ENCODE results near the gene RPL12.
A peak's percentile ranks its signal among the peaks of the same experiment; 100 is the strongest.

The RPL12 gene

GRCh38 chr9:127493592-127494303 lies 42.5 kb upstream of the RPL12 start:
- H3K23ac ChIP-seq (ENCODE audit: low read depth, low read length, poor library complexity), result no peak overlapping the region

GRCh38 chr9:127492616-127493015 lies 41.4 kb upstream of the RPL12 start:
- peak overlapping the region; percentile 39 for H3K23ac ChIP-seq (ENCODE audit: low read depth, low read length, poor library complexity)
- H3K27me3 ChIP-seq (ENCODE audit: control insufficient read depth in 3 of 3, insufficient read depth in 3 of 3, low read depth in 1 of 3, low read length in 3 of 3), result no peaks in the 10 kb centered on the region
- H3K4me2 ChIP-seq (ENCODE audit: insufficient read depth, low read length, poor library complexity, severe bottlenecking), result no peak overlapping the region
- peaks cover 15 to 30% of the 10 kb centered on the region in 2 donors for H3K36me3 ChIP-seq (replicated peaks in 1 of 2; ENCODE audit: control insufficient read depth in 2 of 2, insufficient read depth in 2 of 2, low read length in 2 of 2)
- no peak overlapping the region for H3K18ac ChIP-seq (ENCODE audit: low read length)
- no peak overlapping the region for H2AK5ac ChIP-seq (ENCODE audit: low read depth, low read length)
- DNase-seq (ENCODE audit: low spot score), result no peak
- no peak overlapping the region for H2BK12ac ChIP-seq (ENCODE audit: low read length)
- H2BK120ac ChIP-seq (ENCODE audit: low read depth, low read length), result no peak overlapping the region
- no peak overlapping the region for H2BK15ac ChIP-seq (ENCODE audit: low read length)
- H3K4me1 ChIP-seq (ENCODE audit: control insufficient read depth in 2 of 2, insufficient read depth in 1 of 2, low read depth in 1 of 2, low read length in 2 of 2), result peaks cover 5 to 7% of the 10 kb centered on the region in 2 donors
- H2BK5ac ChIP-seq (ENCODE audit: low read length), result no peak overlapping the region
- no peak overlapping the region for H3K27ac ChIP-seq (replicated peaks; ENCODE audit: low read length)
- no CpG with 5 or more reads among the region's 14 CpGs for whole genome bisulfite sequencing, 2 donors (ENCODE audit: extremely low coverage in 2 of 2, insufficient read length in 2 of 2, insufficient replicate concordance in 1 of 2)
- peaks cover 0 to 2% of the 10 kb centered on the region in 2 donors for H3K9me3 ChIP-seq (replicated peaks in 1 of 2; ENCODE audit: control insufficient read depth in 2 of 2, insufficient read depth in 1 of 2, low read depth in 1 of 2, low read length in 2 of 2)
- no peak overlapping the region for H2AFZ ChIP-seq (ENCODE audit: low read length)
- H3K9ac ChIP-seq (ENCODE audit: low read depth, low read length, poor library complexity), result peak overlapping the region; percentile 51
- peaks cover 2% of the 10 kb centered on the region for H3K79me1 ChIP-seq (ENCODE audit: low read depth, low read length)
- no peak overlapping the region for H3K4me3 ChIP-seq (ENCODE audit: low read length in 2 of 2)
- no peak overlapping the region for H3K14ac ChIP-seq (ENCODE audit: low read length)
- no peak overlapping the region for H4K8ac ChIP-seq (ENCODE audit: low read depth, low read length)
- H3K4ac ChIP-seq (ENCODE audit: low read length), result no peak overlapping the region
- H4K91ac ChIP-seq (ENCODE audit: low read depth, low read length, poor library complexity), result peak overlapping the region; percentile 8

More at GRCh38 chr9:127493592-127494303, 42.5 kb upstream of the RPL12 start:
- Histone ChIP-seq H4K8ac (ENCODE audit: low read depth, low read length) (no peak overlapping the region), H3K14ac (ENCODE audit: low read length) (peak overlapping the region; percentile 75), H3K27me3 (ENCODE audit: control insufficient read depth in 3 of 3, insufficient read depth in 3 of 3, low read depth in 1 of 3, low read length in 3 of 3) (no peaks in the 10 kb centered on the region), H3K4me2 (ENCODE audit: insufficient read depth, low read length, poor library complexity, severe bottlenecking) (no peak overlapping the region), H2BK12ac (ENCODE audit: low read length) (no peak overlapping the region), H3K4ac (ENCODE audit: low read length) (no peak overlapping the region), H3K4me3 (ENCODE audit: low read length in 2 of 2) (peak overlapping the region in 1 of 2 donors; percentile 15), H2BK120ac (ENCODE audit: low read depth, low read length) (no peak overlapping the region), H2BK15ac (ENCODE audit: low read length) (peak overlapping the region; percentile 31), H3K27ac (replicated peaks; ENCODE audit: low read length) (no peak overlapping the region), H3K9me3 (replicated peaks in 1 of 2; ENCODE audit: control insufficient read depth in 2 of 2, insufficient read depth in 1 of 2, low read depth in 1 of 2, low read length in 2 of 2) (peaks cover 0 to 2% of the 10 kb centered on the region in 2 donors), H3K9ac (ENCODE audit: low read depth, low read length, poor library complexity) (peak overlapping the region; percentile 50), H2AK5ac (ENCODE audit: low read depth, low read length) (peak overlapping the region; percentile 52), H3K4me1 (ENCODE audit: control insufficient read depth in 2 of 2, insufficient read depth in 1 of 2, low read depth in 1 of 2, low read length in 2 of 2) (peaks cover 5 to 7% of the 10 kb centered on the region in 2 donors), H2AFZ (ENCODE audit: low read length) (no peak overlapping the region), H3K18ac (ENCODE audit: low read length) (peak overlapping the region; percentile 60), H4K91ac (ENCODE audit: low read depth, low read length, poor library complexity) (no peak overlapping the region), H2BK5ac (ENCODE audit: low read length) (no peak overlapping the region), H3K36me3 (replicated peaks in 1 of 2; ENCODE audit: control insufficient read depth in 2 of 2, insufficient read depth in 2 of 2, low read length in 2 of 2) (peaks cover 15 to 33% of the 10 kb centered on the region in 2 donors), H3K79me1 (ENCODE audit: low read depth, low read length) (peaks cover 2% of the 10 kb centered on the region)
- no peak for DNase-seq (ENCODE audit: low spot score)
- no CpG with 5 or more reads among the region's 22 CpGs for WGBS, 2 donors (ENCODE audit: extremely low coverage in 2 of 2, insufficient read length in 2 of 2, insufficient replicate concordance in 1 of 2)

- H3K14ac ChIP-seq (ENCODE audit: low read length), result peak overlapping the region; percentile 41
- no CpG with 5 or more reads among the region's 10 CpGs for WGBS, 2 donors (ENCODE audit: extremely low coverage in 2 of 2, insufficient read length in 2 of 2, insufficient replicate concordance in 1 of 2)
- H3K27ac ChIP-seq (replicated peaks; ENCODE audit: low read length), result no peak overlapping the region
- H3K27me3 ChIP-seq (ENCODE audit: control insufficient read depth in 3 of 3, insufficient read depth in 3 of 3, low read depth in 1 of 3, low read length in 3 of 3), result no peaks in the 10 kb centered on the region
- H3K4me3 ChIP-seq (ENCODE audit: low read length in 2 of 2), result no peak overlapping the region
- H3K79me1 ChIP-seq (ENCODE audit: low read depth, low read length), result no peaks in the 10 kb centered on the region
- no peak overlapping the region for H2BK12ac ChIP-seq (ENCODE audit: low read length)
- peaks cover 13 to 27% of the 10 kb centered on the region in 2 donors for H3K36me3 ChIP-seq (replicated peaks in 1 of 2; ENCODE audit: control insufficient read depth in 2 of 2, insufficient read depth in 2 of 2, low read length in 2 of 2)
- H3K23ac ChIP-seq (ENCODE audit: low read depth, low read length, poor library complexity), result no peak overlapping the region
- no peak overlapping the region for H4K8ac ChIP-seq (ENCODE audit: low read depth, low read length)
- H3K4me2 ChIP-seq (ENCODE audit: insufficient read depth, low read length, poor library complexity, severe bottlenecking), result no peak overlapping the region
- H3K18ac ChIP-seq (ENCODE audit: low read length), result no peak overlapping the region
- no peak overlapping the region for H2BK120ac ChIP-seq (ENCODE audit: low read depth, low read length)
- H3K4me1 ChIP-seq (ENCODE audit: control insufficient read depth in 2 of 2, insufficient read depth in 1 of 2, low read depth in 1 of 2, low read length in 2 of 2), result peaks cover 5 to 7% of the 10 kb centered on the region in 2 donors
- no peak overlapping the region for H2AFZ ChIP-seq (ENCODE audit: low read length)
- peak overlapping the region; percentile 32 for H2AK5ac ChIP-seq (ENCODE audit: low read depth, low read length)
- peaks cover 0 to 2% of the 10 kb centered on the region in 2 donors for H3K9me3 ChIP-seq (replicated peaks in 1 of 2; ENCODE audit: control insufficient read depth in 2 of 2, insufficient read depth in 1 of 2, low read depth in 1 of 2, low read length in 2 of 2)
- no peak overlapping the region for H4K91ac ChIP-seq (ENCODE audit: low read depth, low read length, poor library complexity)
- no peak overlapping the region for H2BK5ac ChIP-seq (ENCODE audit: low read length)
- peak overlapping the region; percentile 51 for H3K9ac ChIP-seq (ENCODE audit: low read depth, low read length, poor library complexity)
- no peak overlapping the region for H2BK15ac ChIP-seq (ENCODE audit: low read length)
- no peak for DNase-seq (ENCODE audit: low spot score)
- no peak overlapping the region for H3K4ac ChIP-seq (ENCODE audit: low read length)
Observed at GRCh38 chr9:127491516-127491915, 40.3 kb upstream of the RPL12 start.

GRCh38 chr9:127490535-127491230 lies 39.5 kb upstream of the RPL12 start:
- Histone ChIP-seq H4K91ac (ENCODE audit: low read depth, low read length, poor library complexity) (no peak overlapping the region), H3K27me3 (ENCODE audit: control insufficient read depth in 3 of 3, insufficient read depth in 3 of 3, low read depth in 1 of 3, low read length in 3 of 3) (no peaks in the 10 kb centered on the region), H2BK15ac (ENCODE audit: low read length) (no peak overlapping the region), H3K4me3 (ENCODE audit: low read length in 2 of 2) (no peak overlapping the region), H3K27ac (replicated peaks; ENCODE audit: low read length) (no peak overlapping the region), H4K8ac (ENCODE audit: low read depth, low read length) (no peak overlapping the region), H2BK5ac (ENCODE audit: low read length) (no peak overlapping the region), H3K36me3 (replicated peaks in 1 of 2; ENCODE audit: control insufficient read depth in 2 of 2, insufficient read depth in 2 of 2, low read length in 2 of 2) (peaks cover 7 to 25% of the 10 kb centered on the region in 2 donors), H3K4me2 (ENCODE audit: insufficient read depth, low read length, poor library complexity, severe bottlenecking) (no peak overlapping the region), H3K18ac (ENCODE audit: low read length) (no peak overlapping the region), H3K9me3 (replicated peaks in 1 of 2; ENCODE audit: control insufficient read depth in 2 of 2, insufficient read depth in 1 of 2, low read depth in 1 of 2, low read length in 2 of 2) (no peaks in the 10 kb centered on the region), H2BK12ac (ENCODE audit: low read length) (no peak overlapping the region), H2AK5ac (ENCODE audit: low read depth, low read length) (no peak overlapping the region), H3K9ac (ENCODE audit: low read depth, low read length, poor library complexity) (no peak overlapping the region), H2BK120ac (ENCODE audit: low read depth, low read length) (no peak overlapping the region), H3K4ac (ENCODE audit: low read length) (no peak overlapping the region), H3K14ac (ENCODE audit: low read length) (no peak overlapping the region), H3K79me1 (ENCODE audit: low read depth, low read length) (no peaks in the 10 kb centered on the region), H3K4me1 (ENCODE audit: control insufficient read depth in 2 of 2, insufficient read depth in 1 of 2, low read depth in 1 of 2, low read length in 2 of 2) (peaks cover 5 to 7% of the 10 kb centered on the region in 2 donors), H2AFZ (ENCODE audit: low read length) (no peak overlapping the region), H3K23ac (ENCODE audit: low read depth, low read length, poor library complexity) (no peak overlapping the region)
- WGBS, 2 donors (ENCODE audit: extremely low coverage in 2 of 2, insufficient read length in 2 of 2, insufficient replicate concordance in 1 of 2), result no CpG with 5 or more reads among the region's 9 CpGs
- DNase-seq (ENCODE audit: low spot score), result no peak
